Upper lobe of left lung (tissue), 6 donors: Measurements from ENCODE around the gene SEMA5A. TPM values are rescaled to one million over a fixed set of nuclear protein-coding genes. Genes with fewer than 3 reads are reported as not detected.

ENCODE experiments used
- ATAC-seq, 2 donors: fragments of 200-7000 bp; cut with Tn5 transposase; one replicate each; pipeline ENCODE4 v1.9.1; 2022; ENCODE audit warnings: mild to moderate bottlenecking in 2 of 2, moderate library complexity in 2 of 2; ENCODE audit not compliant: low FRiP score in 2 of 2
- DNase-seq, 2 donors: peaks; one replicate each; pipeline ENCODE4 v3.0.0-alpha.2; 2019 to 2020
- H3K27ac ChIP-seq, 4 donors: fragments of 200-600 bp; sonication (generic); one replicate each; pipeline ENCODE4 v1.5.1; 2016 to 2019
- H3K27me3 ChIP-seq, 4 donors: fragments of 200-600 bp; sonication (generic); one replicate each; pipeline ENCODE4 v1.5.1; 2017 to 2019
- H3K36me3 ChIP-seq, 4 donors: fragments of 200-600 bp; sonication (generic); one replicate each; pipeline ENCODE4 v1.5.1; 2016 to 2019
- H3K4me1 ChIP-seq, 4 donors: fragments of 200-600 bp; sonication (generic); one replicate each; pipeline ENCODE4 v1.5.1; 2018 to 2019
- H3K4me3 ChIP-seq, 4 donors: fragments of 200-600 bp; sonication (generic); one replicate each; pipeline ENCODE4 v1.5.1; 2017 to 2019; ENCODE audit warnings: mild to moderate bottlenecking in 2 of 4, moderate library complexity in 1 of 4
- H3K9me3 ChIP-seq, 4 donors: fragments of 200-600 bp; sonication (generic); one replicate each; pipeline ENCODE4 v1.5.1; 2018 to 2019
- CTCF ChIP-seq, 6 experiments: fragments of 450-650 bp in 4 of 6; fragments of 200-600 bp in 2 of 6; sonication (generic) in 2 of 6; IDR thresholded peaks; one replicate each; pipeline ENCODE4 v1.5.1; 2016 to 2019; ENCODE audit warnings: antibody characterized with exemption in 6 of 6
- EP300 ChIP-seq, 4 donors: sonication (generic); formaldehyde crosslinking; IDR thresholded peaks; one replicate each; pipeline ENCODE4 v1.5.1; 2017; ENCODE audit warnings: antibody characterized with exemption in 4 of 4, control low read depth in 2 of 4
- POLR2A ChIP-seq, 4 donors: fragments of 450-650 bp; IDR thresholded peaks; one replicate each; pipeline ENCODE4 v1.5.1; 2016 to 2017; ENCODE audit warnings: antibody characterized with exemption in 4 of 4, mild to moderate bottlenecking in 2 of 4
- POLR2AphosphoS5 ChIP-seq, 2 donors: sonication (generic); formaldehyde crosslinking; IDR thresholded peaks; one replicate each; pipeline ENCODE4 v1.5.1; 2017; ENCODE audit warnings: antibody characterized with exemption in 2 of 2
- WGBS, 2 donors: methylation state at CpG; one replicate each; pipeline ENCODE4 v1.1.5; 2017 to 2018; 5-methylcytosine and 5-hydroxymethylcytosine counted together
- small RNA-seq, 4 donors: library from RNA; depleted of rRNA; stranded (forward); fragments of <200 nt; gene quantifications; one replicate each; pipeline ENCODE3, GENCODE V24; 2016
- total RNA-seq, 6 donors: library from RNA; depleted of rRNA in 4 of 6; stranded (reverse); fragments of >200 nt in 4 of 6; gene quantifications; one replicate each; pipeline versions ENCODE4 v1.1.0 to v1.2.1, GENCODE V29; 2016 to 2021
- donor health status: DM: no; HTN: no; CAD: no; lungs with moderate emphysema.
- donor health status: DM: no; HTN: yes; CAD: no; lungs with severe emphysema.

The SEMA5A gene
- total RNA-seq, 6 donors from 2014 or later, result 5.2 to 40.5 (median 27.5) TPM

DNA sequence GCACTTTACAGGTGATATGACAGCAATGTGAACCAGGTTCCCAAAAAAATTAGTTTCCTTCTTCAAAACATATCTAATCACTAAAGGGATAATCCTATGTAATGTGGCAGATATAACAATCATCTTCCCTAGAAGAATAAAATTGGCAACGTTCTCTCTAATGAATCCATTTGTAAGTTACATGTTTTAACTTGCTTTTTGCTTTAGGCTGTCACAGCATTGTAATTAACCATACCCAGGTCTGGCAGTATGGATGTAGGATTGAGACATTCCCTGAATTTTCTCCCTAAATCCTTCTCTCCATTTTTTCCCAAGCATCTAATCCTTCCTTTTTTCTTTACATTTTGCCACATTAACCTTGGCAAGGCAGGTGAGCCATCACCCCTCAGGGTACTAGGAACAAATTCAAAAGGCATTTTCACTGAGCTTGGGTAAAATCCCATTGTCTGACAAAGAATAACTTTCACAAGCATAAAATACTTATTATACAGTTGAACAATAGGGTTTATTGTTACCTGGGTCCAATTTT, 548.3 kb downstream of the SEMA5A start:
- 30 to 36% methylated on average over 1 of the region's 1 CpG for WGBS, 2 donors

GRCh38 chr5:8993031-8993430, 552.8 kb downstream of the SEMA5A start:
- H3K4me3 ChIP-seq, result no peak overlapping the region
- no peaks in the 10 kb centered on the region for H3K36me3 ChIP-seq
- DNase-seq, result no peak
- H3K27ac ChIP-seq, result no peak overlapping the region
- no peaks in the 10 kb centered on the region for H3K27me3 ChIP-seq
- no peak for TF ChIP-seq EP300 (IDR thresholded peaks at IDR 0.05)
- no peak for TF ChIP-seq POLR2A (IDR thresholded peaks at IDR 0.05)
- no peak for TF ChIP-seq CTCF (IDR thresholded peaks at IDR 0.05)
- no peak for TF ChIP-seq POLR2AphosphoS5 (IDR thresholded peaks at IDR 0.05)
- no peaks in the 10 kb centered on the region for H3K9me3 ChIP-seq
- no peaks in the 10 kb centered on the region for H3K4me1 ChIP-seq
- no peak for ATAC-seq

More for the DNA sequence above, 548.3 kb downstream of the SEMA5A start:
- Histone ChIP-seq H3K4me3 (no peak overlapping the region), H3K4me1 (no peaks in the 10 kb centered on the region), H3K9me3 (no peaks in the 10 kb centered on the region), H3K36me3 (no peaks in the 10 kb centered on the region), H3K27me3 (no peaks in the 10 kb centered on the region), H3K27ac (no peak overlapping the region)
- no peak for TF ChIP-seq POLR2A (IDR thresholded peaks at IDR 0.05)
- TF ChIP-seq CTCF (IDR thresholded peaks at IDR 0.05), result no peak
- TF ChIP-seq POLR2AphosphoS5 (IDR thresholded peaks at IDR 0.05), result no peak
- no peak for TF ChIP-seq EP300 (IDR thresholded peaks at IDR 0.05)
- DNase-seq (no peak), ATAC-seq (no peak)

Small RNAs within 50 kb of the gene (small RNA-seq; reads per million reads assigned to genes)
- gene MIR4636 (0 to 0.22 (median 0) reads per million in 4 donors), gene SNORD123 (434 to 575 (median 460) reads per million in 4 donors)

Other genes with a start within 250 kb of the SEMA5A start
- not detected for gene TAS2R1, start 84.3 kb upstream of the SEMA5A start, total RNA-seq